Subcutaneous adipose tissue (tissue), 4 donors: ENCODE measurements around the gene GRM8. TPM values are rescaled to one million over a fixed set of nuclear protein-coding genes. Genes with fewer than 3 reads are reported as not detected.

Experiments used
- CTCF ChIP-seq: fragments of 450-650 bp; IDR thresholded peaks from one replicate; pipeline ENCODE4 v1.5.1; 2016; ENCODE audit warnings: low read depth, mild to moderate bottlenecking, control low read depth, antibody characterized with exemption, moderate library complexity
- total RNA-seq, 4 donors: library from RNA; depleted of rRNA; stranded (reverse); fragments of >200 nt; gene quantifications; one replicate each; pipeline ENCODE4 v1.1.0, GENCODE V29; 2016

GRM8 gene
- total RNA-seq, 4 donors from 2014 or later: not detected

- no peak for TF ChIP-seq CTCF
Measured at GRCh38 chr7:126940723-126941307, 311.9 kb downstream of the GRM8 start.

GRCh38 chr7:126937171-126937570 is 315.6 kb downstream of the GRM8 start:
- no peak for TF ChIP-seq CTCF

GRCh38 chr7:126931581-126931980 is 321.2 kb downstream of the GRM8 start:
- no peak for TF ChIP-seq CTCF

- no peak for TF ChIP-seq CTCF
Measured at GRCh38 chr7:126930166-126930565, 322.6 kb downstream of the GRM8 start.

GRCh38 chr7:126924477-126924876 is 328.3 kb downstream of the GRM8 start:
- no peak for TF ChIP-seq CTCF

GRCh38 chr7:126881315-126881714 is 371.4 kb downstream of the GRM8 start:
- TF ChIP-seq CTCF: no peak

GRCh38 chr7:126856691-126857291 is 395.9 kb downstream of the GRM8 start:
- no peak for TF ChIP-seq CTCF
